GM12875 (cell line): ENCODE data around the gene KCNMA1.

Experiments
- H3K4me3 ChIP-seq: one replicate; pipeline ENCODE4 v1.5.1; 2011; ENCODE audit warnings: low read depth, low read length, control low read depth
- CTCF ChIP-seq: IDR thresholded peaks from 2 replicates; pipeline ENCODE4 v1.5.1; 2011; ENCODE audit warnings: low read depth, mild to moderate bottlenecking, control low read depth, inconsistent platforms, low read length, moderate library complexity, borderline replicate concordance; ENCODE audit not compliant: insufficient read depth

Gene KCNMA1

GRCh38 chr10:77259171-77259874 is 378.3 kb downstream of the KCNMA1 start:
- no peak for TF ChIP-seq CTCF
- H3K4me3 ChIP-seq: no peak overlapping the region

DNA sequence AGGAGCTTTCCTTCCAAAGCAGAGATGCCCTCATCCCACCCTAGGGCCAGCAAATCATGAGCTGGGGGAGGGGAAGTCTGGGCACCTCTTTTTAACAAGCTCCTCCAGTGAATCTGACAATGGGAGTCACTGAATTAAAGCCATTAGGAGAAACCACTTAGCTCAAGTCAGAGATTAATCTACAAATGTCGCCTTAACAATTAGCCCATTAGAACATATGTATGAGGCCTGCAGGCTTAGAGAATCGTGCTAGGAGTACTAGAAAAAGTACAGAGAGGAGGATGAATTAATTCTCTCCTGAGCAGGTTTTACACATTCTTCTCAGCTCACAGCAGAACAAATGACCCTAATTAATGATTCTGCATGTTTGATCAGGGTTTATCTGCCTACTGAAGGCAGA is 381.3 kb downstream of the KCNMA1 start:
- no peak for TF ChIP-seq CTCF
- no peak overlapping the region for H3K4me3 ChIP-seq

- TF ChIP-seq CTCF: no peak
- no peak overlapping the region for H3K4me3 ChIP-seq
These were observed 384.0 kb downstream of the KCNMA1 start for GRCh38 chr10:77253556-77254064.

- H3K4me3 ChIP-seq: no peak overlapping the region
- no peak for TF ChIP-seq CTCF
These were observed 384.5 kb downstream of the KCNMA1 start for GRCh38 chr10:77253147-77253545.

- H3K4me3 ChIP-seq: no peak overlapping the region
- TF ChIP-seq CTCF: no peak
These were observed 385.0 kb downstream of the KCNMA1 start for GRCh38 chr10:77252380-77253146.

DNA sequence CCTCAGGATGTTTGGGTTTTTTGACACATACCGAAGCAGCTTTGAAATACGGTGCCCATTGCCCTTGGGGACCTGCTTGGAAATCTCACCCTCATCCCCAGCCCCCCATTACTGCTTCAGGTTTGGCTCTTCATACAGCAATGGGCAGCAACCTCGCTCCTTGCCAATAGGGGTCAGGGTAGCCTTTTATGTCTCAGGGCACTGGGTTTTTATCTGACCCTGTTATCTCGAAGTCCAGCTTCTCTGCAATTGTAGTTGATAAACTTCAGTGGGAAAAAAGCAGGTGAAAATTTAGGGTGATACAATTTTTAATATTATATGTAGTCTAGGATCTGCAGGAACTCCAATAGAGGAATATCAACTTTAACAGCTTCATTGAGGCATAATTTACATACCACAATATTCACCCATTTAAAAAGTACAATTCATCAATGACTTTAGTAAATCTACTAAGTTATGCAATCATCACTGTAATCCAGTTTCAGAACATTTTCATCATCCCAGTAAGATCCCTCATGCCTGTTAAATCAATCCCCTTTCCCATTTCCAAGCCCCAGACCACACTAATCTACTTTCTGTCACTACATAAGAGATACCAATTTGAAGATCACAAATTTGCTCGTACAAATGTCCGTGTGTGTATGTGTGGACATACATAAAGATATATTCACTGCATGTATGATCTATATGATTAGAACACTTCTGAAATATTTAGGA is 386.2 kb downstream of the KCNMA1 start:
- no peak overlapping the region for H3K4me3 ChIP-seq
- TF ChIP-seq CTCF: peak; percentile 39; the same call in 1 of the 2 replicates
